Superior temporal gyrus (tissue), 1 donor: ENCODE measurements around the gene C19orf85.
"Not testable (repeated sequence)": the region's sequence is repeated elsewhere in the genome, so short reads cannot be mapped to it uniquely, and the experiment has no call there.

Experiments used
- DNase-seq: peaks from one replicate; pipeline ENCODE4 v3.0.0-alpha.2; 2016; ENCODE audit errors: extremely low spot score

C19orf85 gene

GRCh38 chr19:55441692-55442321 is 22.7 kb downstream of the C19orf85 start:
- no peak for DNase-seq

- no peak for DNase-seq
Observed at GRCh38 chr19:55441319-55441691, 23.2 kb downstream of the C19orf85 start.

DNA sequence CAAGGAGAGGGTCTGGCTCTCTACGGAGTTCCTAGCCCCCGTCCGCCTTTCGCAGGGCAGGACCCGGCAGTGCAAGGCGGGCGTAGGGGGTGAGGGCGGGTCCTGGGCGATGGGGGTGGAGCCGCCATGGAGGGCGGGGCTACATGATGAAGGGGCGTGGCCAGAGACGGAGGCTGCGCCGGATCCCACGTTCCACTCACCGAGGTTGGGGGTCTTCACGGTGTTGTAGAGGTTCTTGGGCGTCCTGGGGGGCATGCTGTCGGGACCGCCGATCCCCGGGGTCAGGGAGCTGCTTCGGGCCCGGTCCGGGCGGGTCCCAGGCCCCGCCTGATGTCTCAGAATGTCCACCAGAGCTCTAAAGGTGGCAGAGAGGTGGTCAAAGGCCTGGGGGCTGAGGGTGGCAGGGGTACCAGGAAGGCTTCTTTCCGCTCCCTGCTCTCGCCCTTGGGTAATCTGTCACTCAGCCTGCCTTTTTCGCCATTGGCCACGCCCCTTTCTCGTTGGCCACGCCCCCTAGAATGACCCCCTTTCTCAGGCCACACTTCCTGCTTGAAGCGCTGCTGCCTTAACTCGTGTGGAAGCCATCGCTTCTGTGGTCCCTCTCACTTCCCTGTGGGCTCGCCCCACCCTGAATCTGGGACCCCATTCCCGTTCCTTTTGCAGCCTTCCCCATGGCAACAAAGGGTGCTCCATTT is 24.0 kb downstream of the C19orf85 start:
- DNase-seq = no peak

DNA sequence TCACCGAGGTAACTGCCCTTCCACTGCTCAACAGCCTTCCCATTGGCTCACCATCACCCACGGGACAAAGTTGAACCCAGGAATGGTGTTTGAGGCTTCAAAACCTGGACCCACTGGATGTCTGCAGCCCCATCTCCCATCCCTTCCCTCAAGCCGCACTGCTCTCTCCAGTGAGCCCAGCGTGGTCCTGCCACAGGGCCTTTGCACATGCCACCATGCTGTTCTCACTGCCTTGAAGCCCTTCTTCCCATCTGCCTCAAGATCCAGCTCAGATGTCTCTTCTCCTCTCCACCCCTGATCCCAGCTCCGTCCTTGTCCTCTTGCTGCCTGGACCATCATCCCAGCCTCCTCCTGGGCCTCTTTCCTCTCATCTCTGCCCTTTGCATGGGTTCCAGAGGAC is 25.5 kb downstream of the C19orf85 start:
- DNase-seq = no peak

GRCh38 chr19:55437410-55437809 is 27.1 kb downstream of the C19orf85 start:
- DNase-seq = no peak

- no peak for DNase-seq
Observed at GRCh38 chr19:55436847-55437246, 27.7 kb downstream of the C19orf85 start.

- DNase-seq = no peak
Observed at GRCh38 chr19:55435020-55435419, 29.5 kb downstream of the C19orf85 start.

DNA sequence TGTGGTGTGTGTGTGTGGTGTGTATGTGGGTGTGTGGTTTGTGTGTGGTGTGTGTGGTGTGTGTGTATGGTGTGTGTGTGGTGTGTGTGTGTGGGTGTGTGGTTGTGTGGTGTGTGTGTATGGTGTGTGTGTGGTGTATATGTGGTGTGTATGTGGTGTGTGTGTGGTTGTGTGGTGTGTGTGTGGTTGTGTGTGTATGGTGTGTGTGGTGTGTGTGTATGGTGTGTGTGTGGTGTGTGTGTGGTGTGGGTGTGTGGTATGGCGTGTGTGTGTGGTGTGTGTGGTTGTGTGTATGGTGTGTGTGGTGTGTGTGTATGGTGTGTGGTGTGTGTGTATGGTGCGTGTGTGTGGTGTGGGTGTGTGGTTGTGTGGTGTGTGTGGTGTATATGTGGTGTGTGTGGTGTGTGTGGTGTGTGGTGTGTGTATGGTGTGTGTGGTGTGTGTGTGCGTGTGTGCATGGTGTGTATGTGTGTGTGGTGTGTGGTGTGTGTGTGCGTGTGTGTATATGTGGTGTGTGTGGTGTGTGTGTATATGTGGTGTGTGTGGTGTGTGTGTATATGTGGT is 30.1 kb downstream of the C19orf85 start:
- DNase-seq = no peak

- no peak for DNase-seq
Observed at GRCh38 chr19:55433292-55433691, 31.3 kb downstream of the C19orf85 start.

GRCh38 chr19:55432241-55432959 is 32.2 kb downstream of the C19orf85 start:
- no peak for DNase-seq

DNA sequence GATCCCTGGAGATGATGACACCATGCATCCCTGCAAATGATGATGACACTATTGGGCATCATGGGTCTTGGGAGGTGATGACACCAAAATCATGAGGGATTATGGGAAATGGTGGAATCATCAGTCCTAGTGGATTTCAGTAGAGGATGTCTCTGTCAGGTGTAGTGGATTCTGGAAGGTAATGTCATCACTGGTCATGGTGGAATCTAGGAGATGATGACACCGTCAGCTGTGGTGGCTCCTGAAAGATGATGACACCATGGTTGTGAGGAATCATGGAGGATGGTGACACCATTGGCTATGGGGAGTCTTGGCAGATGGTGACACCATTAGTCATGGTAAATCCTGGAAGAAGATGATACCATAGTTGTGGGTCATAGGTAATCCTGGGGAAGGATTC is 33.4 kb downstream of the C19orf85 start:
- DNase-seq = no peak

GRCh38 chr19:55426042-55426441 is 38.5 kb downstream of the C19orf85 start:
- DNase-seq = peak; percentile 97

- DNase-seq = no peak
Observed at GRCh38 chr19:55424518-55424917, 40.0 kb downstream of the C19orf85 start.

- no peak for DNase-seq
Observed at GRCh38 chr19:55423225-55424005, 41.1 kb downstream of the C19orf85 start.

GRCh38 chr19:55421281-55421680 is 43.3 kb downstream of the C19orf85 start:
- not testable (repeated sequence) for DNase-seq

- DNase-seq = no peak
Observed at GRCh38 chr19:55419624-55420236, 44.8 kb downstream of the C19orf85 start.

DNA sequence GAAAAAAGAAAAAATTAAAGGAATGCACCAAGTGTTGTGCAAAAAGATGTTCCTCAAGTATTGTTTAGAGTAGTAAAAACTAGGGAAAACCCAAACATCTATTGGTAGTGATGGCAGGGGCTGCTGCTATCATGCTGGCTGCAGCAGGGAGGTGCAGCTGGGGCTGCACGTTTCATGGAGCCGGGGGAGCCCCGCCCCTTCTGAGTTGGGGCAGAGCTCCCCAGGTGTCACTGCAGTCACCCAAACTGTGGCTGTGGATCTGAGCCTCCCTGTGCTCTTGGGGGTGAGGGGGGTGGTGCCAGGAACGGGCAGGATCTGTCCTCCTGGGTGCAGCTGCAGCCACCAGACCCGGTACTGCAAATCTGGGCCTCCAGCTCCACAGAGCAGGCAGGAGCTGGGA is 45.4 kb downstream of the C19orf85 start:
- DNase-seq = no peak

GRCh38 chr19:55418185-55418584 is 46.4 kb downstream of the C19orf85 start:
- peak; percentile 89 for DNase-seq
